ENCODE results near the gene PNPLA2. TPM values are rescaled to one million over a fixed set of nuclear protein-coding genes. Genes with fewer than 3 reads are reported as not detected.

PNPLA2 gene
- total and polyA plus RNA-seq, 2 of the 8 experiments (the other 6 are each of a cell fraction or from before 2014, with no cell fraction given): 30.9 to 62.1 TPM

GRCh38 chr11:839280-839623 is 20.5 kb downstream of the PNPLA2 start (continued):
- TF ChIP-seq TBP (IDR thresholded peaks at IDR 0.05; ENCODE audit: low read depth, low read length) (no peak), PHF8 (conservative IDR thresholded peaks at IDR 0.05; ENCODE audit: low read depth, low read length) (no peak), SIRT6 (IDR thresholded peaks at IDR 0.05; ENCODE audit: low read length) (no peak), RAD21 (IDR thresholded peaks at IDR 0.05 in 1 of 2, conservative IDR thresholded peaks at IDR 0.05 in 1 of 2; ENCODE audit: low read depth in 2 of 2, low read length in 2 of 2) (no peak)

All from H1 (cell line).